WTC11 (cell line): Measurements from ENCODE around the gene ACTG2. TPM values are rescaled to one million over a fixed set of nuclear protein-coding genes. Genes with fewer than 3 reads are reported as not detected.
"Not testable (repeated sequence)": the region's sequence is repeated elsewhere in the genome, so short reads cannot be mapped to it uniquely, and the experiment has no call there.

Experiments
- ATAC-seq: fragments of 200-7000 bp; cut with Tn5 transposase; 2 replicates; pipeline ENCODE4 v1.10.0; 2021; ENCODE audit warnings: mild to moderate bottlenecking, moderate library complexity
- CTCF ChIA-PET: fragments of 300-600 bp; sonication (Branson Sonifier 250); formaldehyde crosslinking; loops from one replicate; lab custom pipeline; 2021; ENCODE audit warnings: antibody characterized with exemption; lab: Charles Lee
- POLR2A ChIA-PET: fragments of 350-600 bp; sonication (Branson Sonifier 250); formaldehyde crosslinking; loops from one replicate; lab custom pipeline; 2021; ENCODE audit warnings: antibody characterized with exemption; lab: Charles Lee
- DNase-seq: peaks from one replicate; pipeline ENCODE4 v3.0.0; 2021; ENCODE audit warnings: low spot score
- H3K27ac Mint-ChIP-seq: 2 replicates; pipeline ENCODE4 v1.8.0; 2021; ENCODE audit warnings: mixed read lengths
- H3K27me3 Mint-ChIP-seq: 2 replicates; pipeline ENCODE4 v1.8.0; 2021; ENCODE audit warnings: low read depth, mild to moderate bottlenecking, moderate library complexity, mixed read lengths
- H3K36me3 Mint-ChIP-seq: 2 replicates; pipeline ENCODE4 v1.8.0; 2021; ENCODE audit warnings: mixed read lengths
- H3K4me1 Mint-ChIP-seq: 2 replicates; pipeline ENCODE4 v1.8.0; 2022; ENCODE audit warnings: mixed read lengths
- H3K4me3 Mint-ChIP-seq: 2 replicates; pipeline ENCODE4 v1.8.0; 2021; ENCODE audit warnings: mild to moderate bottlenecking, moderate library complexity, mixed read lengths
- H3K9me3 Mint-ChIP-seq: 2 replicates; pipeline ENCODE4 v1.8.0; 2021; ENCODE audit warnings: mixed read lengths
- ATF1 ChIP-seq: sonication (generic); formaldehyde crosslinking; IDR thresholded peaks from 2 replicates; pipeline ENCODE4 v1.8.1; 2023; ENCODE audit warnings: mild to moderate bottlenecking, moderate library complexity, missing genetic modification reagents
- CREB1 ChIP-seq: sonication (generic); formaldehyde crosslinking; IDR thresholded peaks from 2 replicates; pipeline ENCODE4 v1.8.0; 2023; ENCODE audit warnings: mild to moderate bottlenecking, missing genetic modification reagents
- ESRRA ChIP-seq: sonication (generic); formaldehyde crosslinking; IDR thresholded peaks from 2 replicates; pipeline ENCODE4 v1.8.1; 2022; ENCODE audit warnings: mild to moderate bottlenecking, missing genetic modification reagents, borderline replicate concordance
- GABPB1 ChIP-seq: sonication (generic); formaldehyde crosslinking; IDR thresholded peaks from 2 replicates; pipeline ENCODE4 v1.8.1; 2023; ENCODE audit warnings: mild to moderate bottlenecking, missing genetic modification reagents
- NR3C1 ChIP-seq: sonication (generic); formaldehyde crosslinking; conservative IDR thresholded peaks from 2 replicates; pipeline ENCODE4 v1.8.1; 2023; ENCODE audit warnings: low read depth, mild to moderate bottlenecking, missing genetic modification reagents
- RELA ChIP-seq: sonication (generic); formaldehyde crosslinking; IDR thresholded peaks from 2 replicates; pipeline ENCODE4 v1.8.1; 2022; ENCODE audit warnings: missing genetic modification reagents, mild to moderate bottlenecking, borderline replicate concordance
- TEAD1 ChIP-seq: sonication (generic); formaldehyde crosslinking; IDR thresholded peaks from 2 replicates; pipeline ENCODE4 v1.8.0; 2022; ENCODE audit warnings: mild to moderate bottlenecking, missing genetic modification reagents
- ZNF232 ChIP-seq: sonication (generic); formaldehyde crosslinking; IDR thresholded peaks from 2 replicates; pipeline ENCODE4 v1.8.0; 2022; ENCODE audit warnings: mild to moderate bottlenecking, missing genetic modification reagents
- ZNF263 ChIP-seq: sonication (generic); formaldehyde crosslinking; IDR thresholded peaks from 2 replicates; pipeline ENCODE4 v1.8.1; 2022; ENCODE audit warnings: low read depth, mild to moderate bottlenecking, moderate library complexity, missing genetic modification reagents
- ZNF281 ChIP-seq: sonication (generic); formaldehyde crosslinking; IDR thresholded peaks from 2 replicates; pipeline ENCODE4 v1.8.0; 2023; ENCODE audit warnings: mild to moderate bottlenecking, missing genetic modification reagents
- ZNF416 ChIP-seq: fragments of 250-450 bp; sonication (Bioruptor Pico); IDR thresholded peaks from 2 replicates; pipeline ENCODE4 v1.9.0; 2021; ENCODE audit warnings: mild to moderate bottlenecking, inconsistent platforms
- total RNA-seq: library from RNA; stranded (reverse); gene quantifications from 3 replicates; pipeline ENCODE4 v1.2.3, GENCODE V29; 2021
- TF ChIP-seq, protein P1 (sequence below): sonication (generic); formaldehyde crosslinking; IDR thresholded peaks from 2 replicates; pipeline ENCODE4 v1.8.1; 2023; ENCODE audit warnings: mild to moderate bottlenecking, moderate library complexity, missing genetic modification reagents
- TF ChIP-seq, protein P2 (sequence below): fragments of 250-450 bp; sonication (Bioruptor Pico); IDR thresholded peaks from 2 replicates; pipeline ENCODE4 v1.9.0; 2021; ENCODE audit warnings: moderate library complexity, mild to moderate bottlenecking, inconsistent platforms, borderline replicate concordance
- TF ChIP-seq, protein P3 (sequence below): fragments of 250-450 bp; sonication (Bioruptor Pico); IDR thresholded peaks from 2 replicates; pipeline ENCODE4 v1.9.0; 2021; ENCODE audit warnings: mild to moderate bottlenecking
- TF ChIP-seq, protein P4 (sequence below): sonication (generic); formaldehyde crosslinking; IDR thresholded peaks from 2 replicates; pipeline ENCODE4 v1.8.1; 2022; ENCODE audit warnings: missing genetic modification reagents, borderline replicate concordance

Gene ACTG2
- total RNA-seq, 1 experiment from 2014 or later = 2.7 TPM

GRCh38 chr2:73887596-73888353 lies 5.0 kb upstream of the ACTG2 start:
- POLR2A ChIA-PET, H3K4me3 Mint-ChIP-seq: not testable (repeated sequence)

GRCh38 chr2:73888388-73888787 lies 4.4 kb upstream of the ACTG2 start:
- DNase-seq = no peak
- H3K27ac Mint-ChIP-seq = no peak overlapping the region
- no peaks in the 10 kb centered on the region for H3K36me3 Mint-ChIP-seq
- TF ChIP-seq TEAD1 (no peak), ZNF232 (CRISPR knock-in tag) (no peak)
- TF ChIP-seq, all 79 proteins: peak for 0
- no peaks in the 10 kb centered on the region for H3K9me3 Mint-ChIP-seq
- POLR2A ChIA-PET = no interaction called here
- no peaks in the 10 kb centered on the region; the same call in 1 of the 2 replicates for H3K27me3 Mint-ChIP-seq
- no peak overlapping the region for H3K4me3 Mint-ChIP-seq
- no peak for ATAC-seq
- CTCF ChIA-PET = no interaction called here
- peaks cover 4% of the 10 kb centered on the region for H3K4me1 Mint-ChIP-seq

More at GRCh38 chr2:73887596-73888353, 5.0 kb upstream of the ACTG2 start:
- H3K9me3 Mint-ChIP-seq, H3K27ac Mint-ChIP-seq, H3K4me1 Mint-ChIP-seq: not testable (repeated sequence)
- peak; percentile 80 for TF ChIP-seq GABPB1
- TF ChIP-seq, all 79 proteins: peak for 1; not testable (repeated sequence) for 78
- CTCF ChIA-PET = interaction anchor here (1.2 kb wide), 1 partner anchor 20 kb away, joined by 3 read pairs; no protein-coding TSS in a partner anchor
- H3K27me3 Mint-ChIP-seq, ATAC-seq, H3K36me3 Mint-ChIP-seq, DNase-seq: not testable (repeated sequence)

DNA sequence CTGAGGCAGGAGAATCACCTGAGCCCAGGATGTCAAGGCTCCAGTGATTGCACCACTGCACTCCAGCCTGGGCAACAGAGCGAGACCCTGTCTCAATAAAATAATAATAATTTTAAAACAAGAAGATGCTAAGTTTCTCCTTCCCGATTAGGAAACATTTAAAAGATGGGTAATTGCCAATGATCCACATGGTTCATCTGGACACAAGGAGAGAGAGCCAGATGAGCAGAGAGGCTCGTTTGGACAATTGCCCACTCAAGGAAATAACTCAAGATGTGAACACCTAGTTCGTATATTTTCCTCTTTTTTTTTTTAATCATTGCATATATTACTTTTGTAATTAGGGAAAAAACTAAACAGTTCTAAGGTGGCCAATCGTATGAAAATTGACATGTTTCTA lies 3.6 kb upstream of the ACTG2 start:
- no peaks in the 10 kb centered on the region for H3K36me3 Mint-ChIP-seq

GRCh38 chr2:73890301-73891092 lies 2.3 kb upstream of the ACTG2 start:
- ChIA-PET CTCF (interaction anchor here (0.9 to 1.7 kb wide), 3 partner anchors 17 to 230 kb away, joined by 3 to 4 read pairs (median 3); no protein-coding TSS in a partner anchor), POLR2A (interaction anchor here (0.9 kb wide), 1 partner anchor 30 kb away, joined by 3 read pairs; no protein-coding TSS in a partner anchor)
- no peak overlapping the region for H3K4me3 Mint-ChIP-seq
- no peaks in the 10 kb centered on the region for H3K36me3 Mint-ChIP-seq
- no peaks in the 10 kb centered on the region; the same call in 1 of the 2 replicates for H3K27me3 Mint-ChIP-seq
- ATAC-seq (no peak; the same call in 1 of the 2 replicates), DNase-seq (no peak)
- no peaks in the 10 kb centered on the region for H3K9me3 Mint-ChIP-seq
- peaks cover 4% of the 10 kb centered on the region for H3K4me1 Mint-ChIP-seq
- no peak overlapping the region for H3K27ac Mint-ChIP-seq
- TF ChIP-seq CREB1 (CRISPR knock-in tag) (no peak), ATF1 (CRISPR knock-in tag) (no peak), ZNF281 (CRISPR knock-in tag) (no peak), ZNF263 (CRISPR knock-in tag) (no peak), ZNF416 (CRISPR knock-in tag) (no peak), NR3C1 (CRISPR knock-in tag) (no peak)
- TF ChIP-seq, protein P1, sequence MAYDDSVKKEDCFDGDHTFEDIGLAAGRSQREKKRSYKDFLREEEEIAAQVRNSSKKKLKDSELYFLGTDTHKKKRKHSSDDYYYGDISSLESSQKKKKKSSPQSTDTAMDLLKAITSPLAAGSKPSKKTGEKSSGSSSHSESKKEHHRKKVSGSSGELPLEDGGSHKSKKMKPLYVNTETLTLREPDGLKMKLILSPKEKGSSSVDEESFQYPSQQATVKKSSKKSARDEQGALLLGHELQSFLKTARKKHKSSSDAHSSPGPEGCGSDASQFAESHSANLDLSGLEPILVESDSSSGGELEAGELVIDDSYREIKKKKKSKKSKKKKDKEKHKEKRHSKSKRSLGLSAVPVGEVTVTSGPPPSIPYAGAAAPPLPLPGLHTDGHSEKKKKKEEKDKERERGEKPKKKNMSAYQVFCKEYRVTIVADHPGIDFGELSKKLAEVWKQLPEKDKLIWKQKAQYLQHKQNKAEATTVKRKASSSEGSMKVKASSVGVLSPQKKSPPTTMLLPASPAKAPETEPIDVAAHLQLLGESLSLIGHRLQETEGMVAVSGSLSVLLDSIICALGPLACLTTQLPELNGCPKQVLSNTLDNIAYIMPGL (CRISPR knock-in tag) = no peak
- TF ChIP-seq, protein P2, sequence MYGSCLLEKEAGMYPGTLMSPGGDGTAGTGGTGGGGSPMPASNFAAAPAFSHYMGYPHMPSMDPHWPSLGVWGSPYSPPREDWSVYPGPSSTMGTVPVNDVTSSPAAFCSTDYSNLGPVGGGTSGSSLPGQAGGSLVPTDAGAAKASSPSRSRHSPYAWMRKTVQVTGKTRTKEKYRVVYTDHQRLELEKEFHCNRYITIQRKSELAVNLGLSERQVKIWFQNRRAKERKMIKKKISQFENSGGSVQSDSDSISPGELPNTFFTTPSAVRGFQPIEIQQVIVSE (CRISPR knock-in tag) = no peak

More for the DNA sequence above, 3.6 kb upstream of the ACTG2 start:
- peaks cover 4% of the 10 kb centered on the region for H3K4me1 Mint-ChIP-seq
- ChIA-PET CTCF (no interaction called here), POLR2A (no interaction called here)
- H3K9me3 Mint-ChIP-seq = no peaks in the 10 kb centered on the region
- no peak overlapping the region for H3K27ac Mint-ChIP-seq
- H3K27me3 Mint-ChIP-seq = no peaks in the 10 kb centered on the region; the same call in 1 of the 2 replicates
- TF ChIP-seq, protein P3, sequence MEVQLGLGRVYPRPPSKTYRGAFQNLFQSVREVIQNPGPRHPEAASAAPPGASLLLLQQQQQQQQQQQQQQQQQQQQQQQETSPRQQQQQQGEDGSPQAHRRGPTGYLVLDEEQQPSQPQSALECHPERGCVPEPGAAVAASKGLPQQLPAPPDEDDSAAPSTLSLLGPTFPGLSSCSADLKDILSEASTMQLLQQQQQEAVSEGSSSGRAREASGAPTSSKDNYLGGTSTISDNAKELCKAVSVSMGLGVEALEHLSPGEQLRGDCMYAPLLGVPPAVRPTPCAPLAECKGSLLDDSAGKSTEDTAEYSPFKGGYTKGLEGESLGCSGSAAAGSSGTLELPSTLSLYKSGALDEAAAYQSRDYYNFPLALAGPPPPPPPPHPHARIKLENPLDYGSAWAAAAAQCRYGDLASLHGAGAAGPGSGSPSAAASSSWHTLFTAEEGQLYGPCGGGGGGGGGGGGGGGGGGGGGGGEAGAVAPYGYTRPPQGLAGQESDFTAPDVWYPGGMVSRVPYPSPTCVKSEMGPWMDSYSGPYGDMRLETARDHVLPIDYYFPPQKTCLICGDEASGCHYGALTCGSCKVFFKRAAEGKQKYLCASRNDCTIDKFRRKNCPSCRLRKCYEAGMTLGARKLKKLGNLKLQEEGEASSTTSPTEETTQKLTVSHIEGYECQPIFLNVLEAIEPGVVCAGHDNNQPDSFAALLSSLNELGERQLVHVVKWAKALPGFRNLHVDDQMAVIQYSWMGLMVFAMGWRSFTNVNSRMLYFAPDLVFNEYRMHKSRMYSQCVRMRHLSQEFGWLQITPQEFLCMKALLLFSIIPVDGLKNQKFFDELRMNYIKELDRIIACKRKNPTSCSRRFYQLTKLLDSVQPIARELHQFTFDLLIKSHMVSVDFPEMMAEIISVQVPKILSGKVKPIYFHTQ (CRISPR knock-in tag) = no peak
- no peak for TF ChIP-seq ESRRA
- no peak for TF ChIP-seq RELA (CRISPR knock-in tag)
- TF ChIP-seq, protein P4, sequence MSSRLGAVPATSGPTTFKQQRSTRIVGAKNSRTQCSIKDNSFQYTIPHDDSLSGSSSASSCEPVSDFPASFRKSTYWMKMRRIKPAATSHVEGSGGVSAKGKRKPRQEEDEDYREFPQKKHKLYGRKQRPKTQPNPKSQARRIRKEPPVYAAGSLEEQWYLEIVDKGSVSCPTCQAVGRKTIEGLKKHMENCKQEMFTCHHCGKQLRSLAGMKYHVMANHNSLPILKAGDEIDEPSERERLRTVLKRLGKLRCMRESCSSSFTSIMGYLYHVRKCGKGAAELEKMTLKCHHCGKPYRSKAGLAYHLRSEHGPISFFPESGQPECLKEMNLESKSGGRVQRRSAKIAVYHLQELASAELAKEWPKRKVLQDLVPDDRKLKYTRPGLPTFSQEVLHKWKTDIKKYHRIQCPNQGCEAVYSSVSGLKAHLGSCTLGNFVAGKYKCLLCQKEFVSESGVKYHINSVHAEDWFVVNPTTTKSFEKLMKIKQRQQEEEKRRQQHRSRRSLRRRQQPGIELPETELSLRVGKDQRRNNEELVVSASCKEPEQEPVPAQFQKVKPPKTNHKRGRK = no peak
- no peak overlapping the region for H3K4me3 Mint-ChIP-seq
- no peak for DNase-seq
- ATAC-seq = no peak
